DOHH2 (cell line): Measurements from ENCODE around the gene SOAT2.

Experiments
- CTCF ChIP-seq: fragments of 200-600 bp; sonication (generic); IDR thresholded peaks from one replicate; pipeline ENCODE4 v1.5.1; 2014; ENCODE audit warnings: antibody characterized with exemption, mild to moderate bottlenecking, low read depth, low read length; ENCODE audit not compliant: poor library complexity, severe bottlenecking
- EZH2phosphoT487 ChIP-seq: fragments of 200-600 bp; sonication (generic); IDR thresholded peaks from 2 replicates; pipeline ENCODE4 v1.6.1; 2017; ENCODE audit warnings: borderline replicate concordance, mild to moderate bottlenecking, antibody characterized with exemption, low read length, moderate library complexity, mixed read lengths

GRCh38 chr12:53068811-53069585 lies 34.3 kb upstream of the SOAT2 start:
- TF ChIP-seq CTCF (no peak), EZH2phosphoT487 (no peak)
